C4-2B (cell line): Measurements from ENCODE around the gene HIGD1C.

Experiments
- ZFX ChIP-seq: fragments of 450-650 bp; IDR thresholded peaks from 2 replicates; pipeline ENCODE4 v1.6.1; 2017
- TF ChIP-seq, protein P1 (sequence below): fragments of 450-650 bp; conservative IDR thresholded peaks from 2 replicates; pipeline ENCODE4 v1.5.1; 2017; ENCODE audit warnings: mild to moderate bottlenecking

GRCh38 chr12:50924439-50925341 lies 27.7 kb upstream of the HIGD1C start:
- TF ChIP-seq, protein P1, sequence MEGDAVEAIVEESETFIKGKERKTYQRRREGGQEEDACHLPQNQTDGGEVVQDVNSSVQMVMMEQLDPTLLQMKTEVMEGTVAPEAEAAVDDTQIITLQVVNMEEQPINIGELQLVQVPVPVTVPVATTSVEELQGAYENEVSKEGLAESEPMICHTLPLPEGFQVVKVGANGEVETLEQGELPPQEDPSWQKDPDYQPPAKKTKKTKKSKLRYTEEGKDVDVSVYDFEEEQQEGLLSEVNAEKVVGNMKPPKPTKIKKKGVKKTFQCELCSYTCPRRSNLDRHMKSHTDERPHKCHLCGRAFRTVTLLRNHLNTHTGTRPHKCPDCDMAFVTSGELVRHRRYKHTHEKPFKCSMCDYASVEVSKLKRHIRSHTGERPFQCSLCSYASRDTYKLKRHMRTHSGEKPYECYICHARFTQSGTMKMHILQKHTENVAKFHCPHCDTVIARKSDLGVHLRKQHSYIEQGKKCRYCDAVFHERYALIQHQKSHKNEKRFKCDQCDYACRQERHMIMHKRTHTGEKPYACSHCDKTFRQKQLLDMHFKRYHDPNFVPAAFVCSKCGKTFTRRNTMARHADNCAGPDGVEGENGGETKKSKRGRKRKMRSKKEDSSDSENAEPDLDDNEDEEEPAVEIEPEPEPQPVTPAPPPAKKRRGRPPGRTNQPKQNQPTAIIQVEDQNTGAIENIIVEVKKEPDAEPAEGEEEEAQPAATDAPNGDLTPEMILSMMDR: no peak
- no peak for TF ChIP-seq ZFX
